H1 (cell line): ENCODE measurements around the gene RPS27. TPM values are rescaled to one million over a fixed set of nuclear protein-coding genes. Genes with fewer than 3 reads are reported as not detected.

ENCODE experiments used
- CTCF ChIA-PET: fragments of 300-600 bp; sonication (Branson Sonifier 250); formaldehyde crosslinking; loops from one replicate; lab custom pipeline; 2021; ENCODE audit not compliant: partially characterized antibody; lab: Charles Lee
- POLR2A ChIA-PET: fragments of 300-600 bp; sonication (Branson Sonifier 250); formaldehyde crosslinking; loops from one replicate; lab custom pipeline; 2021; ENCODE audit warnings: inconsistent platforms; ENCODE audit not compliant: partially characterized antibody; lab: Charles Lee
- DNase-seq, 2 experiments: peaks; one replicate each; pipeline versions ENCODE4 v3.0.0 to v3.0.0-alpha.2; 2010 to 2022; ENCODE audit warnings: low spot score in 2 of 2, low read depth in 1 of 2, mixed read lengths in 1 of 2
- FAIRE-seq: peaks from 2 replicates; lab custom pipeline; 2011; peaks lifted over from hg19 to GRCh38; lab: Jason Lieb, UNC
- H2AFZ ChIP-seq: 2 replicates; pipeline ENCODE4 v1.8.1; 2012; ENCODE audit warnings: low read length, inconsistent platforms
- H2AK5ac ChIP-seq: 2 replicates; pipeline ENCODE4 v1.6.1; 2013; ENCODE audit warnings: low read depth, low read length
- H2BK120ac ChIP-seq: replicated peaks from 2 replicates; pipeline ENCODE3; 2013; ENCODE audit warnings: low read depth, low read length, inconsistent platforms
- H2BK12ac ChIP-seq: 2 replicates; pipeline ENCODE4 v1.6.1; 2013; ENCODE audit warnings: low read depth, low read length
- H2BK15ac ChIP-seq: 2 replicates; pipeline ENCODE4 v1.6.1; 2013; ENCODE audit warnings: low read length
- H2BK20ac ChIP-seq: 2 replicates; pipeline ENCODE4 v1.6.1; 2013; ENCODE audit warnings: low read length
- H2BK5ac ChIP-seq: 2 replicates; pipeline ENCODE4 v1.6.1; 2013; ENCODE audit warnings: low read depth, low read length
- H3K14ac ChIP-seq: 2 replicates; pipeline ENCODE4 v1.6.1; 2013; ENCODE audit warnings: inconsistent platforms; ENCODE audit not compliant: insufficient read length
- H3K18ac ChIP-seq: 2 replicates; pipeline ENCODE4 v1.6.1; 2013; ENCODE audit warnings: low read length; ENCODE audit errors: extremely low read depth
- H3K23ac ChIP-seq: 2 replicates; pipeline ENCODE4 v1.6.1; 2013; ENCODE audit warnings: inconsistent platforms; ENCODE audit not compliant: insufficient read length
- H3K23me2 ChIP-seq: 2 replicates; pipeline ENCODE4 v1.6.1; 2013; ENCODE audit warnings: low read depth, low read length
- H3K27ac ChIP-seq: 2 replicates; pipeline ENCODE4 v1.6.1; 2011; ENCODE audit warnings: low read depth, low read length, inconsistent platforms
- H3K27me3 ChIP-seq, 4 experiments: replicated peaks in 1 of 4; 1 replicate in 1 of 4; 2 replicates in 3 of 4; pipeline versions ENCODE4 v1.6.1 to v1.8.1; 2011 to 2013; ENCODE audit warnings: low read length in 3 of 4, mild to moderate bottlenecking in 3 of 4, inconsistent platforms in 2 of 4, mixed read lengths in 2 of 4, moderate library complexity in 1 of 4; ENCODE audit not compliant: control insufficient read depth in 3 of 4, insufficient read depth in 3 of 4; ENCODE audit errors: extremely low read depth in 1 of 4
- H3K36me3 ChIP-seq, 4 experiments: 2 replicates each; pipeline versions ENCODE4 v1.6.1 to v1.8.1; 2011 to 2013; ENCODE audit warnings: mild to moderate bottlenecking in 4 of 4, low read length in 3 of 4, moderate library complexity in 2 of 4, control low read depth in 1 of 4, inconsistent platforms in 1 of 4; ENCODE audit not compliant: insufficient read depth in 4 of 4, control insufficient read depth in 2 of 4
- H3K4ac ChIP-seq: replicated peaks from 2 replicates; pipeline ENCODE3; 2013; ENCODE audit warnings: low read length, low read depth, mixed read lengths, inconsistent platforms; ENCODE audit not compliant: insufficient read length
- H3K4me1 ChIP-seq, 4 experiments: replicated peaks in 1 of 4; 1 replicate in 1 of 4; 2 replicates in 3 of 4; pipeline versions ENCODE4 v1.6.1 to v1.8.1; 2011 to 2013; ENCODE audit warnings: low read length in 3 of 4, inconsistent platforms in 2 of 4, mixed read lengths in 1 of 4; ENCODE audit not compliant: insufficient read depth in 4 of 4, control insufficient read depth in 3 of 4
- H3K4me2 ChIP-seq, 2 experiments: 2 replicates each; pipeline versions ENCODE4 v1.6.1 to v1.8.1; 2011 to 2013; ENCODE audit warnings: low read depth in 2 of 2, low read length in 2 of 2, control low read depth in 1 of 2, inconsistent platforms in 1 of 2, mild to moderate bottlenecking in 1 of 2; ENCODE audit not compliant: insufficient read depth in 1 of 2
- H3K4me3 ChIP-seq, 4 experiments: fragments of 200-600, 300-600 bp in 1 of 4; sonication (generic), shearing (Covaris generic), sonication (Bioruptor Twin) in 1 of 4; 2 replicates each; pipeline versions ENCODE4 v1.5.1 to v1.8.1; 2011 to 2016; ENCODE audit warnings: low read length in 4 of 4, low read depth in 3 of 4, control low read depth in 2 of 4, inconsistent platforms in 2 of 4, mild to moderate bottlenecking in 2 of 4, mixed read lengths in 1 of 4, moderate library complexity in 1 of 4; ENCODE audit not compliant: insufficient read depth in 2 of 4; ENCODE audit errors: extremely low read depth in 1 of 4
- H3K56ac ChIP-seq: replicated peaks from 2 replicates; pipeline ENCODE3; 2013; ENCODE audit warnings: low read depth, mild to moderate bottlenecking, mixed read lengths, low read length, inconsistent platforms; ENCODE audit not compliant: insufficient read length
- H3K79me1 ChIP-seq: 2 replicates; pipeline ENCODE4 v1.6.1; 2013; ENCODE audit warnings: low read depth, low read length, control low read depth
- H3K79me2 ChIP-seq, 2 experiments: 2 replicates each; pipeline versions ENCODE4 v1.6.1 to v1.8.1; 2012 to 2013; ENCODE audit warnings: low read length in 2 of 2, mild to moderate bottlenecking in 2 of 2, inconsistent platforms in 1 of 2; ENCODE audit not compliant: insufficient read depth in 2 of 2, control insufficient read depth in 1 of 2
- H3K9ac ChIP-seq, 4 experiments: replicated peaks in 1 of 4; 1 replicate in 1 of 4; 2 replicates in 3 of 4; pipeline versions ENCODE4 v1.6.1 to v1.8.1; 2011 to 2013; ENCODE audit warnings: low read depth in 3 of 4, low read length in 3 of 4, control low read depth in 2 of 4, mild to moderate bottlenecking in 2 of 4, moderate library complexity in 2 of 4, inconsistent platforms in 1 of 4; ENCODE audit errors: extremely low read depth in 1 of 4
- H3K9me3 ChIP-seq, 2 experiments: 2 replicates each; pipeline versions ENCODE4 v1.6.1 to v1.8.1; 2012 to 2013; ENCODE audit warnings: mild to moderate bottlenecking in 2 of 2, moderate library complexity in 2 of 2, control low read depth in 1 of 2, inconsistent platforms in 1 of 2, low read depth in 1 of 2, low read length in 1 of 2, mixed read lengths in 1 of 2; ENCODE audit not compliant: insufficient read depth in 2 of 2
- H4K20me1 ChIP-seq, 2 experiments: replicated peaks in 1 of 2; 2 replicates each; pipeline versions ENCODE3 to v1.8.1; 2011 to 2013; ENCODE audit warnings: inconsistent platforms in 2 of 2, low read length in 2 of 2, mild to moderate bottlenecking in 1 of 2; ENCODE audit not compliant: insufficient read depth in 2 of 2, control insufficient read depth in 1 of 2
- H4K5ac ChIP-seq: 2 replicates; pipeline ENCODE4 v1.6.1; 2013; ENCODE audit warnings: low read length, low read depth, mixed read lengths, inconsistent platforms; ENCODE audit not compliant: insufficient read length
- H4K8ac ChIP-seq: 2 replicates; pipeline ENCODE4 v1.8.0; 2013; ENCODE audit warnings: mild to moderate bottlenecking, moderate library complexity, low read length, inconsistent platforms; ENCODE audit not compliant: insufficient read depth; ENCODE audit errors: extremely low read depth
- H4K91ac ChIP-seq: replicated peaks from 2 replicates; pipeline ENCODE3; 2013; ENCODE audit warnings: low read length, mixed read lengths, inconsistent platforms; ENCODE audit not compliant: insufficient read length
- ASH2L ChIP-seq: fragments of 200-600, 300-600 bp; sonication (generic); IDR thresholded peaks from one replicate; pipeline ENCODE4 v1.7.1; 2017; ENCODE audit warnings: low read length
- BCL11A ChIP-seq, 2 experiments: IDR thresholded peaks; one replicate each; pipeline ENCODE4 v1.6.1; 2011; ENCODE audit warnings: low read depth in 2 of 2, low read length in 2 of 2, mild to moderate bottlenecking in 2 of 2
- E2F6 ChIP-seq: IDR thresholded peaks from 2 replicates; pipeline ENCODE4 v1.6.1; 2012; ENCODE audit warnings: inconsistent platforms
- JUND ChIP-seq: IDR thresholded peaks from 2 replicates; pipeline ENCODE4 v1.6.1; 2011; ENCODE audit warnings: mild to moderate bottlenecking, improper control_type of control experiment, low read length
- KDM1A ChIP-seq: fragments of 200-600, 300-600 bp; sonication (generic); IDR thresholded peaks from 2 replicates; pipeline ENCODE4 v1.7.1; 2016; ENCODE audit warnings: mild to moderate bottlenecking, low read length, borderline replicate concordance
- POLR2A ChIP-seq, 2 experiments: IDR thresholded peaks; 1 replicate in 1 of 2; 2 replicates in 1 of 2; pipeline ENCODE4 v1.6.1; 2011; ENCODE audit warnings: low read depth in 2 of 2, low read length in 2 of 2, mild to moderate bottlenecking in 2 of 2; ENCODE audit errors: control extremely low read depth in 1 of 2
- RNF2 ChIP-seq: fragments of 200-900, 300-1000 bp; sonication (generic); IDR thresholded peaks from 2 replicates; pipeline ENCODE4 v1.7.1; 2016; ENCODE audit warnings: borderline replicate concordance, low read depth, mild to moderate bottlenecking, antibody characterized with exemption, low read length; ENCODE audit not compliant: poor library complexity, severe bottlenecking; ENCODE audit errors: missing control alignments
- SIRT6 ChIP-seq: IDR thresholded peaks from one replicate; pipeline ENCODE4 v1.7.1; 2012; ENCODE audit warnings: low read length, inconsistent platforms
- WGBS, 2 experiments: shearing (Covaris generic) in 1 of 2; methylation state at CpG; one replicate each; pipeline versions ENCODE4 v1.1.6 to v1.1.7; 2013 to 2015; ENCODE audit warnings: low lambda C conversion rate in 2 of 2, mixed read lengths in 2 of 2, inconsistent platforms in 1 of 2, low coverage in 1 of 2, missing lambda C conversion rate in 1 of 2; ENCODE audit not compliant: insufficient replicate concordance in 2 of 2, insufficient coverage in 1 of 2, insufficient read length in 1 of 2; ENCODE audit errors: extremely low coverage in 1 of 2, missing lambda C conversion rate in 1 of 2; 5-methylcytosine and 5-hydroxymethylcytosine counted together
- polyA plus RNA-seq, 7 experiments: library from polyadenylated mRNA; depleted of rRNA in 3 of 7; stranded (reverse) in 5 of 7; unstranded in 2 of 7; fragments of >200 nt in 5 of 7; fragments of 200-250 nt in 2 of 7; gene quantifications; 1 replicate in 5 of 7; 2 replicates in 1 of 7; 4 replicates in 1 of 7; pipeline versions ENCODE4 v1.2.1 to v1.2.3, GENCODE V29; 2011 to 2013; ENCODE audit warnings: missing spikeins in 2 of 7, mixed read lengths in 2 of 7
- total RNA-seq: library from RNA; stranded (reverse); fragmentation: NEBNext Ultra II Directional; extraction: Animal tissue kit (Norgen Biotek cat#: 25700); gene quantifications from 2 replicates; pipeline ENCODE4 v1.2.1, GENCODE V29; 2021
- TF ChIP-seq, protein P1 (sequence below): IDR thresholded peaks from 2 replicates; pipeline ENCODE4 v1.6.1; 2012; ENCODE audit warnings: low read length, inconsistent platforms

RPS27 gene
- total and polyA plus RNA-seq, 2 of the 8 experiments (the other 6 are each of a cell fraction or from before 2014, with no cell fraction given) = 1,810 to 3,155 TPM

- Histone ChIP-seq H3K18ac (peak overlapping the region; percentile 92), H3K4ac (no peak overlapping the region), H4K8ac (peak overlapping the region; percentile 94), H2BK120ac (no peak overlapping the region), H2BK15ac (0 out of 2 replicates have a peak overlapping the region, but pooled peaks have one; percentile 16), H4K91ac (peak overlapping the region; percentile 76), H3K9me3 (no peaks in the 10 kb centered on the region), H2BK12ac (0 out of 2 replicates have a peak overlapping the region, but pooled peaks have one; percentile 60), H3K27me3 (no peaks in the 10 kb centered on the region), H3K79me1 (peaks cover 34% of the 10 kb centered on the region), H3K27ac (peak overlapping the region; percentile 77), H3K36me3 (peaks cover 11 to 27% (median 20%) of the 10 kb centered on the region in 4 experiments), H3K56ac (peak overlapping the region; percentile 9), H3K14ac (no peak overlapping the region), H3K23ac (no peak overlapping the region), H3K79me2 (peaks cover 36 to 68% of the 10 kb centered on the region in 2 experiments), H4K20me1 (peaks cover 9 to 16% of the 10 kb centered on the region in 2 experiments), H2BK20ac (no peak overlapping the region), H2BK5ac (peak overlapping the region; percentile 96), H3K4me2 (peak overlapping the region; percentile 81 to 89), H2AK5ac (0 out of 2 replicates have a peak overlapping the region, but pooled peaks have one; percentile 11), H3K9ac (peak overlapping the region; percentile 66 to 85 (median 77)), H3K4me1 (peaks cover 6 to 20% (median 12%) of the 10 kb centered on the region in 4 experiments), H4K5ac (peak overlapping the region; percentile 66), H3K4me3 (peak overlapping the region; percentile 82 to 98 (median 88)), H3K23me2 (peaks cover 21% of the 10 kb centered on the region), H2AFZ (peak overlapping the region; percentile 4; the same call in 1 of the 2 replicates)
- DNase-seq (no peak), FAIRE-seq (no peak)
- ChIA-PET POLR2A (interaction anchor here (0.6 to 15.7 kb wide), 12 partner anchors 11 to 214 kb away, joined by 3 to 454 read pairs (median 4); partner anchors contain the start of genes CREB3L4, DENND4B, GATAD2B and JTB), CTCF (interaction anchor here (1.0 to 6.4 kb wide), 5 partner anchors 8 to 30 kb away, joined by 3 to 31 read pairs (median 8); partner anchors contain the start of genes DENND4B and RAB13)
- WGBS, 2 experiments = 2% methylated on average over 13 of the region's 13 CpGs; no CpG with 5 or more reads in 1 of the 2 experiments
- TF ChIP-seq E2F6 (no peak), KDM1A (no peak), JUND (no peak), SIRT6 (peak; percentile 74), BCL11A (IDR thresholded peaks at IDR 0.05; ENCODE audit: low read depth in 2 of 2, low read length in 2 of 2) (no peak), ASH2L (no peak), POLR2A (IDR thresholded peaks at IDR 0.05; ENCODE audit: control extremely low read depth in 1 of 2, low read depth in 2 of 2, low read length in 2 of 2) (peak; percentile 52 to 66; a peak in 2 of 3 replicates), RNF2 (no peak)
- TF ChIP-seq, protein P1, sequence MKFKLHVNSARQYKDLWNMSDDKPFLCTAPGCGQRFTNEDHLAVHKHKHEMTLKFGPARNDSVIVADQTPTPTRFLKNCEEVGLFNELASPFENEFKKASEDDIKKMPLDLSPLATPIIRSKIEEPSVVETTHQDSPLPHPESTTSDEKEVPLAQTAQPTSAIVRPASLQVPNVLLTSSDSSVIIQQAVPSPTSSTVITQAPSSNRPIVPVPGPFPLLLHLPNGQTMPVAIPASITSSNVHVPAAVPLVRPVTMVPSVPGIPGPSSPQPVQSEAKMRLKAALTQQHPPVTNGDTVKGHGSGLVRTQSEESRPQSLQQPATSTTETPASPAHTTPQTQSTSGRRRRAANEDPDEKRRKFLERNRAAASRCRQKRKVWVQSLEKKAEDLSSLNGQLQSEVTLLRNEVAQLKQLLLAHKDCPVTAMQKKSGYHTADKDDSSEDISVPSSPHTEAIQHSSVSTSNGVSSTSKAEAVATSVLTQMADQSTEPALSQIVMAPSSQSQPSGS = no peak
Measured at GRCh38 chr1:153957744-153958110, 32.8 kb upstream of the RPS27 start.
